H9 (cell line): ENCODE measurements around the gene VEGFD. TPM values are rescaled to one million over a fixed set of nuclear protein-coding genes. Genes with fewer than 3 reads are reported as not detected.

Source experiments
- DNase-seq: peaks from one replicate; pipeline ENCODE4 v3.0.0-alpha.2; 2017
- H2AFZ ChIP-seq: one replicate; pipeline ENCODE4 v1.6.1; 2013; ENCODE audit warnings: mild to moderate bottlenecking, low read length, control low read depth, moderate library complexity
- H2AK5ac ChIP-seq: 2 replicates; pipeline ENCODE4 v1.6.1; 2013; ENCODE audit warnings: low read length, control low read depth, mixed read lengths; ENCODE audit not compliant: insufficient read length
- H2BK120ac ChIP-seq: one replicate; pipeline ENCODE4 v1.6.1; 2013; ENCODE audit warnings: low read depth, mild to moderate bottlenecking, low read length, control low read depth, inconsistent platforms; ENCODE audit not compliant: poor library complexity, severe bottlenecking
- H2BK12ac ChIP-seq: 2 replicates; pipeline ENCODE4 v1.6.1; 2013; ENCODE audit warnings: low read length, control low read depth, mixed read lengths, low read depth; ENCODE audit not compliant: insufficient read length
- H2BK15ac ChIP-seq: 2 replicates; pipeline ENCODE4 v1.6.1; 2013; ENCODE audit warnings: low read depth, low read length, control low read depth
- H2BK20ac ChIP-seq: one replicate; pipeline ENCODE4 v1.6.1; 2013; ENCODE audit warnings: low read depth, mild to moderate bottlenecking, low read length, control low read depth, inconsistent platforms; ENCODE audit not compliant: poor library complexity, severe bottlenecking
- H2BK5ac ChIP-seq: 2 replicates; pipeline ENCODE4 v1.6.1; 2013; ENCODE audit warnings: low read length, control low read depth, mixed read lengths; ENCODE audit not compliant: insufficient read length
- H3K14ac ChIP-seq: 2 replicates; pipeline ENCODE4 v1.6.1; 2013; ENCODE audit warnings: low read length, control low read depth; ENCODE audit not compliant: insufficient read depth
- H3K18ac ChIP-seq: 2 replicates; pipeline ENCODE4 v1.6.1; 2013; ENCODE audit warnings: low read depth, mild to moderate bottlenecking, mixed read lengths, low read length, control low read depth; ENCODE audit not compliant: insufficient read length
- H3K23ac ChIP-seq: 2 replicates; pipeline ENCODE4 v1.6.1; 2013; ENCODE audit warnings: low read length, control low read depth, mixed read lengths, low read depth; ENCODE audit not compliant: insufficient read length
- H3K23me2 ChIP-seq: 2 replicates; pipeline ENCODE4 v1.6.1; 2013; ENCODE audit warnings: low read depth, mild to moderate bottlenecking, mixed read lengths, low read length, control low read depth; ENCODE audit not compliant: insufficient read length, poor library complexity, severe bottlenecking
- H3K27ac ChIP-seq: 2 replicates; pipeline ENCODE4 v1.5.1; 2013; ENCODE audit warnings: low read length, control low read depth, mixed read lengths, low read depth; ENCODE audit not compliant: insufficient read length
- H3K27me3 ChIP-seq: 2 replicates; pipeline ENCODE4 v1.6.1; 2013; ENCODE audit warnings: low read length, control low read depth, inconsistent platforms; ENCODE audit not compliant: insufficient read depth
- H3K4ac ChIP-seq: 2 replicates; pipeline ENCODE4 v1.6.1; 2013; ENCODE audit warnings: low read depth, mild to moderate bottlenecking, control low read depth, inconsistent platforms, low read length, moderate library complexity
- H3K4me1 ChIP-seq: 2 replicates; pipeline ENCODE4 v1.6.1; 2013; ENCODE audit warnings: low read length, control low read depth, inconsistent platforms; ENCODE audit not compliant: insufficient read depth
- H3K4me2 ChIP-seq: 2 replicates; pipeline ENCODE4 v1.6.1; 2013; ENCODE audit warnings: low read length, control low read depth, mixed read lengths; ENCODE audit not compliant: insufficient read length, insufficient read depth
- H3K56ac ChIP-seq: 2 replicates; pipeline ENCODE4 v1.6.1; 2013; ENCODE audit warnings: low read depth, mild to moderate bottlenecking, mixed read lengths, low read length, control low read depth; ENCODE audit not compliant: insufficient read length
- H3K79me1 ChIP-seq: 2 replicates; pipeline ENCODE4 v1.6.1; 2013; ENCODE audit warnings: low read depth, mild to moderate bottlenecking, moderate library complexity, low read length, control low read depth, inconsistent platforms; ENCODE audit not compliant: insufficient read depth, poor library complexity, severe bottlenecking
- H3K79me2 ChIP-seq: 2 replicates; pipeline ENCODE4 v1.6.1; 2013; ENCODE audit warnings: low read length, control low read depth, inconsistent platforms; ENCODE audit not compliant: insufficient read depth
- H3K9ac ChIP-seq: 2 replicates; pipeline ENCODE4 v1.6.1; 2013; ENCODE audit warnings: low read length, control low read depth, mixed read lengths; ENCODE audit not compliant: insufficient read length; ENCODE audit errors: extremely low read depth
- H3K9me3 ChIP-seq: one replicate; pipeline ENCODE4 v1.6.1; 2013; ENCODE audit warnings: low read depth, low read length, inconsistent platforms; ENCODE audit not compliant: control insufficient read depth
- H3T11ph ChIP-seq: one replicate; pipeline ENCODE4 v1.6.1; 2013; ENCODE audit warnings: mild to moderate bottlenecking, low read length, control low read depth, inconsistent platforms
- H4K20me1 ChIP-seq: one replicate; pipeline ENCODE4 v1.6.1; 2013; ENCODE audit not compliant: control insufficient read depth, insufficient read length, insufficient read depth
- H4K5ac ChIP-seq: 2 replicates; pipeline ENCODE4 v1.6.1; 2013; ENCODE audit warnings: low read depth, mild to moderate bottlenecking, mixed read lengths, low read length, control low read depth; ENCODE audit not compliant: insufficient read length
- H4K8ac ChIP-seq: replicated peaks from 2 replicates; pipeline ENCODE4 v1.6.1; 2013; ENCODE audit warnings: low read length, control low read depth, mixed read lengths, low read depth; ENCODE audit not compliant: insufficient read length
- H4K91ac ChIP-seq: 2 replicates; pipeline ENCODE4 v1.6.1; 2013; ENCODE audit warnings: low read depth, mild to moderate bottlenecking, moderate library complexity, mixed read lengths, low read length, control low read depth; ENCODE audit not compliant: insufficient read length
- H3K27ac Mint-ChIP-seq, 3 experiments: 2 replicates in 2 of 3; 3 replicates in 1 of 3; pipeline ENCODE4 v1.8.0; 2020 to 2021; ENCODE audit warnings: mixed read lengths in 3 of 3, mild to moderate bottlenecking in 1 of 3, moderate library complexity in 1 of 3
- H3K27me3 Mint-ChIP-seq: 2 replicates; pipeline ENCODE4 v1.8.0; 2021; ENCODE audit warnings: low read depth, mild to moderate bottlenecking, moderate library complexity, mixed read lengths
- H3K36me3 Mint-ChIP-seq, 3 experiments: 2 replicates in 2 of 3; 3 replicates in 1 of 3; pipeline ENCODE4 v1.8.0; 2020 to 2021; ENCODE audit warnings: low read depth in 3 of 3, mixed read lengths in 3 of 3; ENCODE audit not compliant: insufficient read depth in 1 of 3
- H3K4me1 Mint-ChIP-seq, 2 experiments: 2 replicates each; pipeline ENCODE4 v1.8.0; 2020; ENCODE audit warnings: mixed read lengths in 2 of 2
- H3K4me3 Mint-ChIP-seq, 2 experiments: 2 replicates in 1 of 2; 3 replicates in 1 of 2; pipeline ENCODE4 v1.8.0; 2020 to 2021; ENCODE audit warnings: mild to moderate bottlenecking in 2 of 2, mixed read lengths in 2 of 2, moderate library complexity in 1 of 2
- H3K9me3 Mint-ChIP-seq, 2 experiments: 2 replicates in 1 of 2; 3 replicates in 1 of 2; pipeline ENCODE4 v1.8.0; 2020; ENCODE audit warnings: mild to moderate bottlenecking in 2 of 2, mixed read lengths in 2 of 2, moderate library complexity in 1 of 2
- CTCF ChIP-seq: fragments of 200-600 bp; sonication (generic); conservative IDR thresholded peaks from 3 replicates; pipeline ENCODE4 v1.8.0; 2021; ENCODE audit warnings: antibody characterized with exemption, mild to moderate bottlenecking
- WGBS: extraction: QIAGEN DNeasy Blood & Tissue Kit; methylation state at CpG from one replicate; pipeline ENCODE4 v1.1.7; 2013; ENCODE audit warnings: missing lambda C conversion rate, low lambda C conversion rate, mixed read lengths; ENCODE audit not compliant: insufficient read length; ENCODE audit errors: extremely low coverage; 5-methylcytosine and 5-hydroxymethylcytosine counted together
- total RNA-seq: library from RNA; stranded (reverse); gene quantifications from 2 replicates; pipeline ENCODE4 v1.2.1, GENCODE V29; 2021

VEGFD gene
- total RNA-seq, 1 experiment from 2014 or later: 0.11 TPM

DNA sequence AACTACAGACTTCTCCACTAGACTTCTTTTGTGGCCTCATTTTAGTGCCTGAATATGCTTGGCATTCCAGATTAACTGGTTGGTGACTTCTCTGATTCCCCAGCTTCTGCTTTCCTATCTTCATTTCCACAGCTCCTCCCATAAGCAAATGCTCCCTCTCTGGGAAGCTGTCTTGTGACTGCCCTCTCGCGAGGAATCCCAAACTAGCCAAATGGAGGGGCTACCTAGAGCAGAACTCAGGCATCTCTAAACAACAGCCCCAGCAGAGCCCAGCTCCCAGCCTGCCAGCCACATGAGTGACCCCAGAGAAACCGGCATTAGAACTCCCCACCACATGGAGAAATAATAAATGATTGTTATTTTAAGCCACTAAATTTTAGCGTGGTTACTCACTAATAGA is 7.6 kb upstream of the VEGFD start:
- Mint-ChIP-seq H3K9me3 (no peaks in the 10 kb centered on the region), H3K27me3 (no peaks in the 10 kb centered on the region), H3K36me3 (peaks cover 0 to 9% (median 9%) of the 10 kb centered on the region in 3 experiments; a peak in 4 of 7 replicates), H3K4me3 (no peak overlapping the region), H3K27ac (peak overlapping the region in 2 of 3 experiments; percentile 13 to 24; a peak in 2 of 7 replicates), H3K4me1 (peaks cover 0 to 6% of the 10 kb centered on the region in 2 experiments; a peak in 3 of 4 replicates)
- no peaks in the 10 kb centered on the region for H3K79me2 ChIP-seq
- H3K27me3 ChIP-seq: no peaks in the 10 kb centered on the region
- no CpG with 5 or more reads among the region's 4 CpGs for WGBS
- no peak overlapping the region for H3K4me2 ChIP-seq
- H3K56ac ChIP-seq: no peak overlapping the region
- no peak overlapping the region for H3K4ac ChIP-seq
- no peak overlapping the region for H4K5ac ChIP-seq
- no peak overlapping the region for H3K9ac ChIP-seq
- no peak overlapping the region for H2BK12ac ChIP-seq
- no peaks in the 10 kb centered on the region for H4K20me1 ChIP-seq
- no peak overlapping the region for H3K23ac ChIP-seq
- H2BK20ac ChIP-seq: no peak overlapping the region
- no peaks in the 10 kb centered on the region for H3K79me1 ChIP-seq
- no peaks in the 10 kb centered on the region for H3K4me1 ChIP-seq
- H3K9me3 ChIP-seq: no peaks in the 10 kb centered on the region
- no peaks in the 10 kb centered on the region for H3K23me2 ChIP-seq
- no peak overlapping the region for H2BK120ac ChIP-seq
- no peak overlapping the region for H3K14ac ChIP-seq
- no peak overlapping the region for H3T11ph ChIP-seq
- H2AK5ac ChIP-seq: no peak overlapping the region
- no peak overlapping the region for H3K27ac ChIP-seq
- DNase-seq: peak; percentile 37
- H2AFZ ChIP-seq: no peak overlapping the region
- no peak overlapping the region for H2BK15ac ChIP-seq
- no peak overlapping the region for H4K8ac ChIP-seq
- H4K91ac ChIP-seq: no peak overlapping the region
- H2BK5ac ChIP-seq: no peak overlapping the region
- no peak for TF ChIP-seq CTCF
- no peak overlapping the region for H3K18ac ChIP-seq
